NCI-H345 treated with DMSO at 0.1 percent for 48 hours (cell line): ENCODE measurements around the gene EPB41L4B.
"Not testable (repeated sequence)": the region's sequence is repeated elsewhere in the genome, so short reads cannot be mapped to it uniquely, and the experiment has no call there.

Source experiments
- DNase-seq: peaks from one replicate; lab custom pipeline; 2025; ENCODE audit not compliant: unreplicated experiment; lab: John Stamatoyannopoulos, UW

EPB41L4B gene

GRCh38 chr9:109320742-109321448, at the start of gene EPB41L4B:
TSS of gene EPB41L4B (minus strand) at chr9:109321059. CDS start at chr9:109320446, 613 bp downstream.
- peak; percentile 72 for DNase-seq

- DNase-seq = no peak
Measured at GRCh38 chr9:109369285-109369684, 48.4 kb upstream of the EPB41L4B start.

- DNase-seq = no peak
Measured at GRCh38 chr9:109360771-109361170, 39.9 kb upstream of the EPB41L4B start.

GRCh38 chr9:109358968-109359603, 38.2 kb upstream of the EPB41L4B start:
- not testable (repeated sequence) for DNase-seq

- DNase-seq = peak; percentile 89
Measured at GRCh38 chr9:109355564-109356297, 34.9 kb upstream of the EPB41L4B start.

- no peak for DNase-seq
Measured at GRCh38 chr9:109354190-109354589, 33.3 kb upstream of the EPB41L4B start.

- DNase-seq = no peak
Measured at GRCh38 chr9:109351032-109351431, 30.2 kb upstream of the EPB41L4B start.

GRCh38 chr9:109349421-109349846, 28.6 kb upstream of the EPB41L4B start:
- DNase-seq = no peak

- no peak for DNase-seq
Measured at GRCh38 chr9:109346904-109347303, 26.0 kb upstream of the EPB41L4B start.

GRCh38 chr9:109344866-109345265, 24.0 kb upstream of the EPB41L4B start:
- DNase-seq = no peak

- DNase-seq = no peak
Measured at GRCh38 chr9:109342878-109343277, 22.0 kb upstream of the EPB41L4B start.

- DNase-seq = no peak
Measured at GRCh38 chr9:109341561-109341960, 20.7 kb upstream of the EPB41L4B start.

GRCh38 chr9:109340979-109341378, 20.1 kb upstream of the EPB41L4B start:
- DNase-seq = not testable (repeated sequence)

- no peak for DNase-seq
Measured at GRCh38 chr9:109336409-109336808, 15.6 kb upstream of the EPB41L4B start.

GRCh38 chr9:109335929-109336328, 15.1 kb upstream of the EPB41L4B start:
- no peak for DNase-seq

GRCh38 chr9:109335121-109335520, 14.3 kb upstream of the EPB41L4B start:
- no peak for DNase-seq

GRCh38 chr9:109331353-109331752, 10.5 kb upstream of the EPB41L4B start:
- no peak for DNase-seq

GRCh38 chr9:109329638-109330258, 8.9 kb upstream of the EPB41L4B start:
- DNase-seq = no peak

GRCh38 chr9:109328978-109329637, 8.2 kb upstream of the EPB41L4B start:
- DNase-seq = no peak

- no peak for DNase-seq
Measured at GRCh38 chr9:109325089-109325488, 4.2 kb upstream of the EPB41L4B start.

GRCh38 chr9:109323771-109324170, 2.9 kb upstream of the EPB41L4B start:
- no peak for DNase-seq
